HG03521 (cell line): ENCODE measurements around the gene GDPGP1.
"Not testable (repeated sequence)": the region's sequence is repeated elsewhere in the genome, so short reads cannot be mapped to it uniquely, and the experiment has no call there.

Source experiments
- ATAC-seq: cut with Tn5 transposase; IDR thresholded peaks from one replicate; pipeline ENCODE4 v1.9.1; 2021; ENCODE audit warnings: mild to moderate bottlenecking, moderate library complexity; ENCODE audit not compliant: unreplicated experiment

The GDPGP1 gene

GRCh38 chr15:90293040-90293810 is 59.2 kb downstream of the GDPGP1 start:
- ATAC-seq = not testable (repeated sequence)

GRCh38 chr15:90294159-90294558 is 60.1 kb downstream of the GDPGP1 start:
- no peak for ATAC-seq

- no peak for ATAC-seq
Observed at GRCh38 chr15:90294601-90295269, 60.7 kb downstream of the GDPGP1 start.

GRCh38 chr15:90295270-90295648 is 61.2 kb downstream of the GDPGP1 start:
- no peak for ATAC-seq
